DOHH2 (cell line): ENCODE data around the gene HS2ST1.
A peak's percentile ranks its signal among the peaks of the same experiment; 100 is the strongest.
"Not testable (repeated sequence)": the region's sequence is repeated elsewhere in the genome, so short reads cannot be mapped to it uniquely, and the experiment has no call there.

Experiments
- H3F3A ChIP-seq: fragments of 200-600 bp; sonication (generic), shearing (Covaris generic); 2 replicates; pipeline ENCODE4 v1.6.0; 2016; ENCODE audit warnings: antibody characterized with exemption, mild to moderate bottlenecking; ENCODE audit not compliant: control insufficient read depth, insufficient read depth
- H3K27ac ChIP-seq: fragments of 200-600 bp; sonication (generic); 2 replicates; pipeline ENCODE4 v1.5.1; 2014; ENCODE audit warnings: low read depth, mild to moderate bottlenecking, low read length, moderate library complexity
- H3K27me3 ChIP-seq: fragments of 200-600 bp; sonication (generic); 2 replicates; pipeline ENCODE4 v1.6.1; 2014; ENCODE audit warnings: mild to moderate bottlenecking, low read length, mixed read lengths; ENCODE audit not compliant: control insufficient read depth
- H3K36me3 ChIP-seq: fragments of 200-600 bp; sonication (generic); 2 replicates; pipeline ENCODE4 v1.6.1; 2014; ENCODE audit warnings: mild to moderate bottlenecking, low read length, moderate library complexity, mixed read lengths; ENCODE audit not compliant: control insufficient read depth
- H3K4me1 ChIP-seq: fragments of 200-600 bp; sonication (generic); 2 replicates; pipeline ENCODE4 v1.6.1; 2014; ENCODE audit warnings: mild to moderate bottlenecking, low read length, mixed read lengths; ENCODE audit not compliant: control insufficient read depth
- H3K4me2 ChIP-seq: fragments of 200-600 bp; sonication (generic); 2 replicates; pipeline ENCODE4 v1.6.0; 2014; ENCODE audit warnings: mild to moderate bottlenecking, low read length, moderate library complexity
- H3K4me3 ChIP-seq: fragments of 200-600 bp; sonication (generic); 2 replicates; pipeline ENCODE4 v1.5.1; 2014; ENCODE audit warnings: mild to moderate bottlenecking, low read length, mixed read lengths
- H3K79me2 ChIP-seq: fragments of 200-600 bp; sonication (generic); 2 replicates; pipeline ENCODE4 v1.6.1; 2014; ENCODE audit warnings: mild to moderate bottlenecking, low read length, mixed read lengths; ENCODE audit not compliant: control insufficient read depth
- H3K9me2 ChIP-seq: fragments of 200-600 bp; sonication (generic); replicated peaks from 2 replicates; pipeline ENCODE4 v1.6.1; 2014; ENCODE audit warnings: mild to moderate bottlenecking, low read length, mixed read lengths; ENCODE audit not compliant: control insufficient read depth
- H3K9me3 ChIP-seq: fragments of 200-600 bp; sonication (generic); 2 replicates; pipeline ENCODE4 v1.6.1; 2014; ENCODE audit warnings: antibody characterized with exemption, low read length, mixed read lengths; ENCODE audit not compliant: control insufficient read depth, insufficient read depth
- H4K20me1 ChIP-seq: fragments of 200-600 bp; sonication (generic); 2 replicates; pipeline ENCODE4 v1.6.0; 2014; ENCODE audit warnings: low read depth, mild to moderate bottlenecking, antibody characterized with exemption, low read length, moderate library complexity; ENCODE audit not compliant: control insufficient read depth, insufficient read depth
- EZH2phosphoT487 ChIP-seq: fragments of 200-600 bp; sonication (generic); IDR thresholded peaks from 2 replicates; pipeline ENCODE4 v1.6.1; 2017; ENCODE audit warnings: borderline replicate concordance, mild to moderate bottlenecking, antibody characterized with exemption, low read length, moderate library complexity, mixed read lengths
- TF ChIP-seq, protein P1 (sequence below): fragments of 200-600 bp; sonication (generic); IDR thresholded peaks from one replicate; pipeline ENCODE4 v1.5.1; 2014; ENCODE audit warnings: antibody characterized with exemption, mild to moderate bottlenecking, low read depth, low read length; ENCODE audit not compliant: poor library complexity, severe bottlenecking

Gene HS2ST1

GRCh38 chr1:87000460-87000859 lies 86.0 kb downstream of the HS2ST1 start:
- H3K9me3 ChIP-seq: no peaks in the 10 kb centered on the region
- H3K79me2 ChIP-seq: peaks cover 98% of the 10 kb centered on the region
- H3K4me2 ChIP-seq: no peak overlapping the region
- H3K27ac ChIP-seq: no peak overlapping the region
- TF ChIP-seq, protein P1, sequence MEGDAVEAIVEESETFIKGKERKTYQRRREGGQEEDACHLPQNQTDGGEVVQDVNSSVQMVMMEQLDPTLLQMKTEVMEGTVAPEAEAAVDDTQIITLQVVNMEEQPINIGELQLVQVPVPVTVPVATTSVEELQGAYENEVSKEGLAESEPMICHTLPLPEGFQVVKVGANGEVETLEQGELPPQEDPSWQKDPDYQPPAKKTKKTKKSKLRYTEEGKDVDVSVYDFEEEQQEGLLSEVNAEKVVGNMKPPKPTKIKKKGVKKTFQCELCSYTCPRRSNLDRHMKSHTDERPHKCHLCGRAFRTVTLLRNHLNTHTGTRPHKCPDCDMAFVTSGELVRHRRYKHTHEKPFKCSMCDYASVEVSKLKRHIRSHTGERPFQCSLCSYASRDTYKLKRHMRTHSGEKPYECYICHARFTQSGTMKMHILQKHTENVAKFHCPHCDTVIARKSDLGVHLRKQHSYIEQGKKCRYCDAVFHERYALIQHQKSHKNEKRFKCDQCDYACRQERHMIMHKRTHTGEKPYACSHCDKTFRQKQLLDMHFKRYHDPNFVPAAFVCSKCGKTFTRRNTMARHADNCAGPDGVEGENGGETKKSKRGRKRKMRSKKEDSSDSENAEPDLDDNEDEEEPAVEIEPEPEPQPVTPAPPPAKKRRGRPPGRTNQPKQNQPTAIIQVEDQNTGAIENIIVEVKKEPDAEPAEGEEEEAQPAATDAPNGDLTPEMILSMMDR: no peak
- no peak for TF ChIP-seq EZH2phosphoT487
- H3K9me2 ChIP-seq: no peaks in the 10 kb centered on the region
- 0 out of 2 replicates have a peak, but pooled peaks cover under 1% of the 10 kb centered on the region for H3K4me1 ChIP-seq
- no peaks in the 10 kb centered on the region for H3K27me3 ChIP-seq
- H3K36me3 ChIP-seq: peaks cover 40% of the 10 kb centered on the region
- no peaks in the 10 kb centered on the region for H3F3A ChIP-seq
- no peaks in the 10 kb centered on the region for H4K20me1 ChIP-seq
- no peak overlapping the region for H3K4me3 ChIP-seq

DNA sequence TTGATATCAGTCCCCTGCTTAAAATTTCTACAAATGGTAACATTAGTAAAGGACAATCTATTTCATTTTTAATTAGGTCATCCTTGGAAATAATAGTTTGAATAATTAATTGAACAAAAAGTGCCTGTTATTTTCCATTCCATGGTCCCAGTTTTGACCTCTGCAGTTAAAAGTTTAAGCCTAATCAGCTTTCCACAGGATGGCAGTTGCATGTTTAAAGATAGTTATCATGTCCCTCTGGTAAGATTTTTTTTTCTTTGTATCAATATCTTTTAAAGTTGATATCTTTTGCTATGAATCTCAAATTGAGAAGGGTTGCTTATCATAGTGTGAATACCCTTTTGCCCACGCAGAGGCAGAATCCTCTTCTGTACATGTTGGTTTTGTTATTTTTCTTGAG lies 90.4 kb downstream of the HS2ST1 start:
- H3K4me1 ChIP-seq: no peaks in the 10 kb centered on the region
- no peaks in the 10 kb centered on the region for H3F3A ChIP-seq
- H3K4me2 ChIP-seq: no peak overlapping the region
- H3K36me3 ChIP-seq: peaks cover 47% of the 10 kb centered on the region
- H3K4me3 ChIP-seq: no peak overlapping the region
- H3K9me2 ChIP-seq: no peaks in the 10 kb centered on the region
- H3K27ac ChIP-seq: no peak overlapping the region
- peaks cover 96% of the 10 kb centered on the region for H3K79me2 ChIP-seq
- no peaks in the 10 kb centered on the region for H3K27me3 ChIP-seq
- no peaks in the 10 kb centered on the region for H4K20me1 ChIP-seq
- no peaks in the 10 kb centered on the region; the same call in 1 of the 2 replicates for H3K9me3 ChIP-seq
- TF ChIP-seq EZH2phosphoT487: no peak
- TF ChIP-seq, protein P1: no peak

GRCh38 chr1:87007323-87007722 lies 92.9 kb downstream of the HS2ST1 start:
- Histone ChIP-seq H3K4me3 (no peak overlapping the region), H3K36me3 (peaks cover 55% of the 10 kb centered on the region), H3K9me3 (peaks cover 8% of the 10 kb centered on the region), H4K20me1 (no peaks in the 10 kb centered on the region), H3K4me2 (no peak overlapping the region), H3K9me2 (no peaks in the 10 kb centered on the region), H3F3A (no peaks in the 10 kb centered on the region), H3K79me2 (peaks cover 95% of the 10 kb centered on the region), H3K27me3 (no peaks in the 10 kb centered on the region), H3K4me1 (no peaks in the 10 kb centered on the region), H3K27ac (no peak overlapping the region)
- no peak for TF ChIP-seq EZH2phosphoT487
- TF ChIP-seq, protein P1: no peak

DNA sequence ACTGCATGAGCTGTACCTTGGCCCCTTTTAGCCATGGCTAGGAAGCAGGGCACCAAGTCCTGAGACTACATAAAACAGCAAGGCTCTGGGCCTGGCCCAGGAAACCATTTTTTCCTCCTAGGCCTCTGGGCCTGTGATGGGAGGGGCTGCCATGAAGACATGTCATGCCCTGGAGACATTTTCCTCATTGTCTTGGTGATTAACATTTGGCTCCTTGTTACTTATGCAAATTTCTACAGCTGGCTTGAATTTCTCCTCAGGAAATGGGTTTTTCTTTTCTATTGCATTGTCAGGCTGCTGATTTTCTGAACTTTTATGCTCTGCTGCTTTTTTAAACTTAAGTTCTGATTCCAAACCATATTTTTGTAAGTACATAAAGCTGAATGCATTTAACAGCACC lies 99.0 kb downstream of the HS2ST1 start:
- peaks cover 98% of the 10 kb centered on the region for H3K79me2 ChIP-seq

More for the DNA sequence above, 99.0 kb downstream of the HS2ST1 start:
- H3K4me1 ChIP-seq: peaks cover 26% of the 10 kb centered on the region
- H3K9me3 ChIP-seq: peaks cover 22% of the 10 kb centered on the region
- not testable (repeated sequence) for H3K4me2 ChIP-seq, H4K20me1 ChIP-seq, H3K27ac ChIP-seq, H3K9me2 ChIP-seq, H3K27me3 ChIP-seq, H3F3A ChIP-seq
- 0 out of 2 replicates have a peak overlapping the region, but pooled peaks have one; percentile 4 for H3K4me3 ChIP-seq
- peaks cover 41% of the 10 kb centered on the region for H3K36me3 ChIP-seq
